Ishikawa (cell line): ENCODE measurements around the gene BACE2.

Experiments used
- CEBPB ChIP-seq: IDR thresholded peaks from 2 replicates; pipeline ENCODE4 v1.6.1; 2012
- CREB1 ChIP-seq: IDR thresholded peaks from 2 replicates; pipeline ENCODE4 v1.6.1; 2012; ENCODE audit warnings: low read depth
- EGR1 ChIP-seq: IDR thresholded peaks from 2 replicates; pipeline ENCODE4 v1.6.1; 2012
- EP300 ChIP-seq: IDR thresholded peaks from 2 replicates; pipeline ENCODE4 v1.6.1; 2012; ENCODE audit warnings: borderline replicate concordance
- FOXM1 ChIP-seq: IDR thresholded peaks from 2 replicates; pipeline ENCODE4 v1.6.1; 2012; ENCODE audit warnings: low read depth, borderline replicate concordance
- MAX ChIP-seq: IDR thresholded peaks from 2 replicates; pipeline ENCODE4 v1.6.1; 2012
- NFIC ChIP-seq: IDR thresholded peaks from 2 replicates; pipeline ENCODE4 v1.6.1; 2012
- RAD21 ChIP-seq: IDR thresholded peaks from 2 replicates; pipeline ENCODE4 v1.6.1; 2012; ENCODE audit warnings: low read depth
- REST ChIP-seq: IDR thresholded peaks from 2 replicates; pipeline ENCODE4 v1.6.1; 2012; ENCODE audit warnings: low read depth, mild to moderate bottlenecking
- TAF1 ChIP-seq: IDR thresholded peaks from 2 replicates; pipeline ENCODE4 v1.6.1; 2012; ENCODE audit warnings: low read depth, mild to moderate bottlenecking
- TCF12 ChIP-seq: IDR thresholded peaks from 2 replicates; pipeline ENCODE4 v1.6.1; 2012; ENCODE audit warnings: low read depth
- TEAD4 ChIP-seq: IDR thresholded peaks from 2 replicates; pipeline ENCODE4 v1.6.1; 2012
- USF1 ChIP-seq: IDR thresholded peaks from 2 replicates; pipeline ENCODE4 v1.6.1; 2012
- YY1 ChIP-seq: IDR thresholded peaks from 2 replicates; pipeline ENCODE4 v1.6.1; 2012; ENCODE audit warnings: low read depth
- ZBTB7A ChIP-seq: IDR thresholded peaks from 2 replicates; pipeline ENCODE4 v1.6.1; 2012; ENCODE audit warnings: low read depth

The BACE2 gene

GRCh38 chr21:41210426-41211059, 42.6 kb downstream of the BACE2 start:
- TF ChIP-seq RAD21 (no peak), EP300 (no peak), TAF1 (no peak), FOXM1 (no peak), EGR1 (no peak), TEAD4 (no peak), CREB1 (no peak), USF1 (no peak), YY1 (no peak), NFIC (no peak), CEBPB (no peak), ZBTB7A (no peak)

- TF ChIP-seq YY1 (no peak), USF1 (no peak), TEAD4 (no peak), ZBTB7A (no peak), RAD21 (no peak), CEBPB (no peak), EP300 (no peak), TAF1 (no peak), CREB1 (no peak), MAX (no peak), REST (no peak), TCF12 (no peak), FOXM1 (no peak), EGR1 (no peak)
Measured at GRCh38 chr21:41211060-41211805, 43.3 kb downstream of the BACE2 start.

GRCh38 chr21:41213021-41213420, 45.1 kb downstream of the BACE2 start:
- TF ChIP-seq FOXM1 (no peak), TCF12 (no peak), CREB1 (no peak), REST (no peak), TAF1 (no peak), EGR1 (no peak), MAX (no peak), NFIC (no peak), CEBPB (no peak), EP300 (no peak), TEAD4 (no peak), USF1 (no peak), ZBTB7A (no peak), RAD21 (no peak), YY1 (no peak)

- no peak for TF ChIP-seq CEBPB
- no peak for TF ChIP-seq MAX
- no peak for TF ChIP-seq TCF12
- no peak for TF ChIP-seq REST
- TF ChIP-seq USF1 = no peak
- no peak for TF ChIP-seq EP300
- no peak for TF ChIP-seq EGR1
- TF ChIP-seq RAD21 = no peak
- TF ChIP-seq FOXM1 = no peak
- no peak for TF ChIP-seq TAF1
- no peak for TF ChIP-seq NFIC
- TF ChIP-seq TEAD4 = no peak
Measured at GRCh38 chr21:41215856-41216408, 48.0 kb downstream of the BACE2 start.
